HepG2 (cell line): ENCODE measurements around the gene TFDP2. TPM values are rescaled to one million over a fixed set of nuclear protein-coding genes. Genes with fewer than 3 reads are reported as not detected.

Source experiments
- ATAC-seq: fragments of 200-7000 bp; cut with Tn5 transposase; 3 replicates; pipeline ENCODE4 v1.9.1; 2020; ENCODE audit warnings: mild to moderate bottlenecking, moderate library complexity
- BruUV-seq: library from RNA; stranded (reverse); fragments of 400-500 nt; replicated peaks from 2 replicates; lab custom pipeline; 2021; lab: Mats Ljungman, UMichigan
- CTCF ChIA-PET: fragments of 300-600 bp; formaldehyde crosslinking; extraction: SDS; loops from one replicate; lab custom pipeline; 2021; ENCODE audit warnings: low total read pairs, inconsistent platforms, low intra/inter-chr PET ratio; lab: Yijun Ruan, JAX
- POLR2A ChIA-PET: fragments of 350-600 bp; sonication (Branson Sonifier 250); formaldehyde crosslinking; loops from one replicate; lab custom pipeline; 2020; ENCODE audit warnings: antibody characterized with exemption, inconsistent platforms; lab: Yijun Ruan, JAX
- DNase-seq: peaks from one replicate; pipeline ENCODE4 v3.0.0-alpha.2; 2015; ENCODE audit warnings: low spot score
- FAIRE-seq: peaks from 3 replicates; lab custom pipeline; 2011; peaks lifted over from hg19 to GRCh38; lab: Jason Lieb, UNC
- H2AFZ ChIP-seq: one replicate; pipeline ENCODE4 v1.6.1; 2011; ENCODE audit warnings: low read length, inconsistent platforms
- H3K27ac ChIP-seq: fragments of 300-600 bp; 3 replicates; pipeline ENCODE4 v1.8.0; 2011; ENCODE audit warnings: mixed run types, mild to moderate bottlenecking, mixed read lengths, low read length, inconsistent platforms; ENCODE audit not compliant: insufficient read depth; ENCODE audit errors: extremely low read length
- H3K27me3 ChIP-seq, 2 experiments: fragments of 200-600 bp in 1 of 2; 2 replicates in 1 of 2; 3 replicates in 1 of 2; pipeline versions ENCODE4 v1.6.0 to v1.8.0; 2011; ENCODE audit warnings: low read length in 2 of 2, mild to moderate bottlenecking in 2 of 2, moderate library complexity in 2 of 2, inconsistent platforms in 1 of 2; ENCODE audit not compliant: insufficient read depth in 2 of 2, control insufficient read depth in 1 of 2
- H3K36me3 ChIP-seq, 2 experiments: fragments of 200-600 bp in 1 of 2; replicated peaks in 1 of 2; 2 replicates in 1 of 2; 3 replicates in 1 of 2; pipeline versions ENCODE4 v1.5.1 to v1.8.0; 2011; ENCODE audit warnings: low read length in 2 of 2, inconsistent platforms in 1 of 2; ENCODE audit not compliant: insufficient read depth in 2 of 2, control insufficient read depth in 1 of 2
- H3K4me1 ChIP-seq: 2 replicates; pipeline ENCODE4 v1.5.1; 2012; ENCODE audit warnings: low read length, inconsistent platforms; ENCODE audit not compliant: insufficient read depth
- H3K4me2 ChIP-seq: 2 replicates; pipeline ENCODE4 v1.6.0; 2011; ENCODE audit warnings: low read depth, low read length, inconsistent platforms
- H3K4me3 ChIP-seq, 3 experiments: fragments of 200-600 bp in 1 of 3; sonication (generic), shearing (Covaris generic) in 1 of 3; replicated peaks in 1 of 3; 2 replicates each; pipeline ENCODE4 v1.5.1; 2011 to 2016; ENCODE audit warnings: low read length in 3 of 3, inconsistent platforms in 2 of 3, low read depth in 2 of 3, mild to moderate bottlenecking in 2 of 3, control low read depth in 1 of 3, mixed read lengths in 1 of 3; ENCODE audit not compliant: insufficient read depth in 1 of 3
- H3K79me2 ChIP-seq: one replicate; pipeline ENCODE4 v1.6.1; 2011; ENCODE audit warnings: low read length, inconsistent platforms; ENCODE audit not compliant: insufficient read depth
- H3K9ac ChIP-seq: 2 replicates; pipeline ENCODE4 v1.6.0; 2011; ENCODE audit warnings: mild to moderate bottlenecking, low read depth, low read length, inconsistent platforms; ENCODE audit not compliant: insufficient read depth
- H3K9me3 ChIP-seq: 2 replicates; pipeline ENCODE4 v1.5.1; 2012; ENCODE audit warnings: mild to moderate bottlenecking, low read length
- H4K20me1 ChIP-seq: 2 replicates; pipeline ENCODE4 v1.6.0; 2011; ENCODE audit warnings: inconsistent platforms, mild to moderate bottlenecking, low read length, moderate library complexity; ENCODE audit not compliant: insufficient read depth
- EEA1 ChIP-seq: sonication (generic); formaldehyde crosslinking; IDR thresholded peaks from 2 replicates; pipeline ENCODE4 v1.5.1; 2020; ENCODE audit warnings: mild to moderate bottlenecking, missing genetic modification reagents, borderline replicate concordance
- MTA1 ChIP-seq: sonication (generic); formaldehyde crosslinking; IDR thresholded peaks from 2 replicates; pipeline ENCODE4 v1.4.0; 2020; ENCODE audit warnings: missing genetic modification reagents, mild to moderate bottlenecking, borderline replicate concordance
- RCOR2 ChIP-seq: IDR thresholded peaks from 2 replicates; pipeline ENCODE4 v1.6.1; 2016; ENCODE audit warnings: missing biosample characterization, missing genetic modification reagents
- RELA ChIP-seq: sonication (generic); formaldehyde crosslinking; IDR thresholded peaks from 2 replicates; pipeline ENCODE4 v1.4.0; 2020; ENCODE audit warnings: missing genetic modification reagents
- SRY ChIP-seq: sonication (generic); formaldehyde crosslinking; IDR thresholded peaks from 2 replicates; pipeline ENCODE4 v1.8.0; 2022; ENCODE audit warnings: mild to moderate bottlenecking, missing genetic modification reagents
- YEATS4 ChIP-seq: sonication (generic); formaldehyde crosslinking; IDR thresholded peaks from 2 replicates; pipeline ENCODE4 v1.4.0; 2020; ENCODE audit warnings: missing genetic modification reagents, borderline replicate concordance
- ZBTB1 ChIP-seq: sonication (generic); formaldehyde crosslinking; IDR thresholded peaks from 2 replicates; pipeline ENCODE4 v1.4.0; 2020; ENCODE audit warnings: missing genetic modification reagents, borderline replicate concordance
- WGBS: methylation state at CpG from one replicate; pipeline ENCODE4 v1.1.6; 2017; ENCODE audit warnings: low lambda C conversion rate; 5-methylcytosine and 5-hydroxymethylcytosine counted together
- in situ Hi-C: cut with HindIII; loops from 2 replicates; pipeline ENCODE4 v1.10.0; 2017; ENCODE audit warnings: low pct_unique_long_range_greater_than_20kb; ENCODE audit not compliant: extremely low pct_ligation_motif_present
- intact Hi-C: fragments of 100-400 bp; cut with micrococcal nuclease; formaldehyde crosslinking; loops from one replicate; pipeline ENCODE4 v1.10.0; 2022; ENCODE audit not compliant: unreplicated experiment
- polyA plus RNA-seq, 8 experiments: library from polyadenylated mRNA; depleted of rRNA in 3 of 8; stranded (reverse) in 7 of 8; unstranded in 1 of 8; fragments of >200 nt; fragmentation: Illumina TruSeq in 4 of 8; extraction: Trizol in 4 of 8; gene quantifications; 2 replicates each; pipeline versions ENCODE4 v1.2.1 to v1.2.3, GENCODE V29; 2011 to 2016; ENCODE audit warnings: low read depth in 4 of 8, missing spikeins in 1 of 8, mixed read lengths in 1 of 8; ENCODE audit not compliant: insufficient read depth in 1 of 8
- total RNA-seq, 5 experiments: library from RNA; depleted of rRNA; stranded (reverse); fragments of >200 nt; fragmentation: Illumina TruSeq; extraction: Trizol; gene quantifications; 2 replicates each; pipeline ENCODE4 v1.2.3, GENCODE V29; 2016; ENCODE audit warnings: low read depth in 1 of 5
- TF ChIP-seq, protein P1 (sequence below): sonication (generic); formaldehyde crosslinking; IDR thresholded peaks from 2 replicates; pipeline ENCODE4 v1.4.0; 2020; ENCODE audit warnings: missing genetic modification reagents
- TF ChIP-seq, protein P2 (sequence below): IDR thresholded peaks from 2 replicates; pipeline ENCODE4 v1.6.1; 2016; ENCODE audit warnings: mild to moderate bottlenecking

TFDP2 gene
- total and polyA plus RNA-seq, 2 of the 13 experiments (the other 11 are each of a cell fraction or from before 2014, with no cell fraction given) = 17.9 to 37.4 TPM

DNA sequence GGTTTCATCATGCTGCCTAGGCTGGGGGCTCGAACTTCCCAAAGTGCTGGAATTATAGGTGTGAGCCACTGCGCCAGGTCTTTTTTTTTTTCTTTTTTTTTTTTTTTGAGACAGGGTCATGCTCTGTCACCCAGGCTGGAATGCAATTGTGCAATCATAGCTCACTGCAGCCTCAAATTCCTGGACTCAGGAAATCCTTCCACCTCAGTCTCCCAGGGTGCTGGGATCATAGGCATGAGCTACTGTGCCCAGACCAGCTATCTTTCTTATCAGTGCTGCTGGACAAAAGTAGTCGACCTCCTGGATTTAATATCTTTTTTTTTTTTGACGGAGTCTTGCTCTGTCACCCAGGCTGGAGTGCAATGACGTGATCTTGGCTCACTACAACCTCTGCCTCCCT lies 60.8 kb downstream of the TFDP2 start (continued):
- TF ChIP-seq, protein P1, sequence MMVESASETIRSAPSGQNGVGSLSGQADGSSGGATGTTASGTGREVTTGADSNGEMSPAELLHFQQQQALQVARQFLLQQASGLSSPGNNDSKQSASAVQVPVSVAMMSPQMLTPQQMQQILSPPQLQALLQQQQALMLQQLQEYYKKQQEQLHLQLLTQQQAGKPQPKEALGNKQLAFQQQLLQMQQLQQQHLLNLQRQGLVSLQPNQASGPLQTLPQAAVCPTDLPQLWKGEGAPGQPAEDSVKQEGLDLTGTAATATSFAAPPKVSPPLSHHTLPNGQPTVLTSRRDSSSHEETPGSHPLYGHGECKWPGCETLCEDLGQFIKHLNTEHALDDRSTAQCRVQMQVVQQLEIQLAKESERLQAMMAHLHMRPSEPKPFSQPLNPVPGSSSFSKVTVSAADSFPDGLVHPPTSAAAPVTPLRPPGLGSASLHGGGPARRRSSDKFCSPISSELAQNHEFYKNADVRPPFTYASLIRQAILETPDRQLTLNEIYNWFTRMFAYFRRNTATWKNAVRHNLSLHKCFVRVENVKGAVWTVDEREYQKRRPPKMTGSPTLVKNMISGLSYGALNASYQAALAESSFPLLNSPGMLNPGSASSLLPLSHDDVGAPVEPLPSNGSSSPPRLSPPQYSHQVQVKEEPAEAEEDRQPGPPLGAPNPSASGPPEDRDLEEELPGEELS = peak; percentile 42

DNA sequence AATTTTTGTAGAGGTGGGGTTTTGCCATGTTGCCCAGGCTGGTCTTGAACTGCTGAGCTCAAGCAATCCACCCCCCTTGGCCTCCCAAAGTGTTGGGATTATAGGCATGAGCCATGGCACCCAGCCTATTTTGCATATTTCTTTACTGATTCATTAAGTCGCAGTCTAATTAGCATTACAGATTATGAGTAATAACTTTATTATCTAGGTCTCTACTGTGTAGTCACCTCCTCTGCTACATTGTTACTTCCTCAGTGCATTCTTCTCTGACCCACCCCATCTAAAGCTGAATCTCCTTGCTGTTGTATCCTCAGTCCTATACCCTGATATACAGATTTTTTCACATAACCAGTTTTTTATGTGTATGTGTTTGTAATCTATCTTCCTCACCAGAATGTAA lies 61.7 kb downstream of the TFDP2 start:
- Histone ChIP-seq H3K4me3 (no peak overlapping the region), H3K79me2 (no peaks in the 10 kb centered on the region), H3K36me3 (no peaks in the 10 kb centered on the region), H3K27me3 (no peaks in the 10 kb centered on the region), H4K20me1 (no peaks in the 10 kb centered on the region), H3K4me1 (peaks cover 37% of the 10 kb centered on the region), H2AFZ (no peak overlapping the region), H3K4me2 (no peak overlapping the region), H3K27ac (no peak overlapping the region), H3K9ac (no peak overlapping the region), H3K9me3 (no peaks in the 10 kb centered on the region)
- in situ Hi-C loops = no loop called here
- WGBS = 100% methylated on average over 1 of the region's 1 CpG
- intact Hi-C loops = no loop called here
- ChIA-PET CTCF (no interaction called here), POLR2A (no interaction called here)
- FAIRE-seq (no peak), DNase-seq (no peak), ATAC-seq (no peak)
- TF ChIP-seq, protein P2, sequence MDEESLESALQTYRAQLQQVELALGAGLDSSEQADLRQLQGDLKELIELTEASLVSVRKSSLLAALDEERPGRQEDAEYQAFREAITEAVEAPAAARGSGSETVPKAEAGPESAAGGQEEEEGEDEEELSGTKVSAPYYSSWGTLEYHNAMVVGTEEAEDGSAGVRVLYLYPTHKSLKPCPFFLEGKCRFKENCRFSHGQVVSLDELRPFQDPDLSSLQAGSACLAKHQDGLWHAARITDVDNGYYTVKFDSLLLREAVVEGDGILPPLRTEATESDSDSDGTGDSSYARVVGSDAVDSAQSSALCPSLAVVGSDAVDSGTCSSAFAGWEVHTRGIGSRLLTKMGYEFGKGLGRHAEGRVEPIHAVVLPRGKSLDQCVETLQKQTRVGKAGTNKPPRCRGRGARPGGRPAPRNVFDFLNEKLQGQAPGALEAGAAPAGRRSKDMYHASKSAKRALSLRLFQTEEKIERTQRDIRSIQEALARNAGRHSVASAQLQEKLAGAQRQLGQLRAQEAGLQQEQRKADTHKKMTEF (CRISPR knock-in tag) = no peak
- TF ChIP-seq EEA1 (CRISPR knock-in tag) (no peak), RCOR2 (CRISPR knock-in tag) (no peak), ZBTB1 (CRISPR knock-in tag) (no peak), RELA (CRISPR knock-in tag) (no peak), YEATS4 (CRISPR knock-in tag) (no peak), SRY (no peak), MTA1 (CRISPR knock-in tag) (no peak)
- BruUV-seq = no TSS peak
